SK-N-SH (cell line): ENCODE results near the gene DCHS2. TPM values are rescaled to one million over a fixed set of nuclear protein-coding genes. Genes with fewer than 3 reads are reported as not detected.

Source experiments
- CTCF ChIA-PET: fragments of 300-600, 350-600 bp; formaldehyde crosslinking; extraction: SDS; loops from one replicate; lab custom pipeline; 2021; lab: Yijun Ruan, JAX
- POLR2A ChIA-PET: fragments of 350-600 bp; sonication (Branson Sonifier 250); formaldehyde crosslinking; extraction: SDS; loops from one replicate; lab custom pipeline; 2020; ENCODE audit warnings: antibody characterized with exemption, inconsistent platforms; lab: Yijun Ruan, JAX
- DNase-seq: peaks from one replicate; pipeline ENCODE4 v3.0.0; 2012
- H2AFZ ChIP-seq: fragments of 200-600 bp; sonication (generic); 2 replicates; pipeline ENCODE4 v1.8.1; 2016; ENCODE audit warnings: antibody characterized with exemption, mild to moderate bottlenecking, low read depth
- H3F3A ChIP-seq: fragments of 200-600 bp; sonication (generic); replicated peaks from 2 replicates; pipeline ENCODE3; 2016; ENCODE audit warnings: antibody characterized with exemption, mild to moderate bottlenecking; ENCODE audit not compliant: insufficient read depth
- H3K27ac ChIP-seq, 2 experiments: fragments of 200-500 bp in 1 of 2; fragments of 200-600 bp in 1 of 2; sonication (Bioruptor generic) in 1 of 2; sonication (generic), shearing (Covaris generic) in 1 of 2; 2 replicates each; pipeline versions ENCODE4 v1.5.1 to v1.6.1; 2014 to 2016; ENCODE audit warnings: low read depth in 2 of 2, inconsistent platforms in 1 of 2, low read length in 1 of 2, mild to moderate bottlenecking in 1 of 2, mixed read lengths in 1 of 2
- H3K27me3 ChIP-seq: fragments of 200-600 bp; sonication (generic), shearing (Covaris generic); 2 replicates; pipeline ENCODE4 v1.6.1; 2016; ENCODE audit warnings: mixed run types; ENCODE audit not compliant: insufficient read depth
- H3K36me3 ChIP-seq, 2 experiments: fragments of 200-500 bp in 1 of 2; fragments of 200-600 bp in 1 of 2; sonication (Bioruptor generic) in 1 of 2; sonication (generic) in 1 of 2; replicated peaks in 1 of 2; 2 replicates each; pipeline versions ENCODE3 to v1.5.1; 2014 to 2016; ENCODE audit warnings: low read length in 1 of 2, mild to moderate bottlenecking in 1 of 2; ENCODE audit not compliant: insufficient read depth in 2 of 2, control insufficient read depth in 1 of 2
- H3K4me1 ChIP-seq, 2 experiments: fragments of 200-500 bp in 1 of 2; fragments of 200-600 bp in 1 of 2; sonication (Bioruptor generic) in 1 of 2; sonication (generic), shearing (Covaris generic) in 1 of 2; 2 replicates each; pipeline versions ENCODE4 v1.5.1 to v1.6.1; 2014 to 2016; ENCODE audit warnings: low read depth in 1 of 2, low read length in 1 of 2, mixed run types in 1 of 2; ENCODE audit not compliant: insufficient read depth in 2 of 2, control insufficient read depth in 1 of 2
- H3K4me2 ChIP-seq: fragments of 200-600 bp; sonication (generic), shearing (Covaris generic); 2 replicates; pipeline ENCODE4 v1.6.1; 2017; ENCODE audit warnings: mixed run types
- H3K4me3 ChIP-seq, 2 experiments: fragments of 200-500 bp in 1 of 2; fragments of 200-600 bp in 1 of 2; sonication (Bioruptor generic) in 1 of 2; sonication (generic), shearing (Covaris generic) in 1 of 2; 2 replicates each; pipeline versions ENCODE4 v1.5.1 to v1.8.1; 2014 to 2016; ENCODE audit warnings: low read depth in 2 of 2, inconsistent platforms in 1 of 2, low read length in 1 of 2, mild to moderate bottlenecking in 1 of 2, mixed read lengths in 1 of 2, moderate library complexity in 1 of 2
- H3K79me2 ChIP-seq: fragments of 200-600 bp; sonication (generic); 2 replicates; pipeline ENCODE4 v1.8.1; 2017; ENCODE audit warnings: mild to moderate bottlenecking; ENCODE audit not compliant: insufficient read depth
- H3K9ac ChIP-seq: fragments of 200-600 bp; sonication (generic); 2 replicates; pipeline ENCODE4 v1.6.1; 2017; ENCODE audit warnings: mixed run types
- H3K9me2 ChIP-seq: fragments of 200-600 bp; sonication (generic); 2 replicates; pipeline ENCODE4 v1.6.1; 2017; ENCODE audit warnings: mixed run types
- H3K9me3 ChIP-seq: fragments of 200-600 bp; sonication (generic); 2 replicates; pipeline ENCODE4 v1.6.1; 2017; ENCODE audit warnings: mixed run types, mild to moderate bottlenecking, moderate library complexity
- H4K20me1 ChIP-seq: fragments of 200-600 bp; sonication (generic); 2 replicates; pipeline ENCODE4 v1.6.1; 2017; ENCODE audit warnings: mild to moderate bottlenecking, mixed run types; ENCODE audit not compliant: insufficient read depth
- CHD2 ChIP-seq: fragments of 150-350 bp; IDR thresholded peaks from 2 replicates; pipeline ENCODE4 v1.6.1; 2018; ENCODE audit warnings: low read length; ENCODE audit not compliant: partially characterized antibody
- GATA2 ChIP-seq: sonication (generic); formaldehyde crosslinking; IDR thresholded peaks from 2 replicates; pipeline ENCODE4 v1.5.0; 2020; ENCODE audit warnings: mild to moderate bottlenecking, missing genetic modification reagents
- NFIC ChIP-seq: IDR thresholded peaks from 2 replicates; pipeline ENCODE4 v1.4.0; 2012; ENCODE audit warnings: borderline replicate concordance
- NRF1 ChIP-seq: IDR thresholded peaks from 2 replicates; pipeline ENCODE4 v1.6.1; 2012; ENCODE audit warnings: low read depth, mild to moderate bottlenecking, low read length
- RFX5 ChIP-seq: IDR thresholded peaks from 2 replicates; pipeline ENCODE4 v1.6.1; 2012; ENCODE audit warnings: mild to moderate bottlenecking, improper control_type of control experiment, low read length
- polyA plus RNA-seq, 3 experiments: library from polyadenylated mRNA; depleted of rRNA; stranded (reverse); fragments of >200 nt; gene quantifications; 2 replicates each; pipeline ENCODE4 v1.2.3, GENCODE V29; 2012
- TF ChIP-seq, protein P1 (sequence below): IDR thresholded peaks from 2 replicates; pipeline ENCODE4 v1.4.0; 2012; ENCODE audit warnings: low read depth, borderline replicate concordance
- TF ChIP-seq, protein P2 (sequence below): fragments of 200-600 bp; sonication (generic); IDR thresholded peaks from 2 replicates; pipeline ENCODE4 v1.6.1; 2017; ENCODE audit warnings: antibody characterized with exemption, mild to moderate bottlenecking, moderate library complexity
- TF ChIP-seq, protein P3 (sequence below): IDR thresholded peaks from 2 replicates; pipeline ENCODE4; 2012
- TF ChIP-seq, protein P4 (sequence below): IDR thresholded peaks from 2 replicates; pipeline ENCODE4 v1.6.1; 2012; ENCODE audit warnings: mild to moderate bottlenecking, low read depth, low read length, moderate library complexity

The DCHS2 gene
- polyA plus RNA-seq, 1 of the 3 experiments (the other 2 are of a cell fraction) = not detected

DNA sequence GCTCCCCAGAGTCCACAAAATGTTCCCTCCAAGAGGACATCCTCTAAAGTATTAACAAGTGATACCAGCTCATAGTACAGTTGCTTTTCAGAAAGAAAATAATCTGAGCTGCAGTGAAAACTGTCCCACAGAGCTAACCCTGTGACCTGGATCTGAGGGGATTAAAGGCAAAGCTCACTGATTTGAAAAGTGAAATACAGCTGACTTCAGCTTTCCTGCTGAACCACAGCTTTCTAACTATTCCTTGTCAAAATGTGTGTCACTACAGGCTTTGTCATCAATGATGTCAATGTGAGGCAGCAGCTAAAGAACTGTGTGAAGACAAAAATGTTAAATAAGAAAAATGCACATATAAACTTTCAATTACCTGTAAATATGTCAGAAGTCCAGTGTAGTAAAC, 36.9 kb downstream of the DCHS2 start:
- ChIA-PET POLR2A (no interaction called here), CTCF (interaction anchor here (0.9 kb wide), 1 partner anchor 52 kb away, joined by 3 read pairs; no protein-coding TSS in a partner anchor)
- H3K4me2 ChIP-seq = no peak overlapping the region
- H4K20me1 ChIP-seq = no peaks in the 10 kb centered on the region
- no peak for DNase-seq
- no peaks in the 10 kb centered on the region for H3K4me1 ChIP-seq
- H3K36me3 ChIP-seq = no peaks in the 10 kb centered on the region
- no peaks in the 10 kb centered on the region for H3K79me2 ChIP-seq
- H3K4me3 ChIP-seq = no peak overlapping the region
- no peaks in the 10 kb centered on the region for H3K9me2 ChIP-seq
- no peak overlapping the region for H3K9ac ChIP-seq
- no peaks in the 10 kb centered on the region for H3F3A ChIP-seq
- no peak overlapping the region for H2AFZ ChIP-seq
- TF ChIP-seq GATA2 (CRISPR knock-in tag) (no peak), RFX5 (no peak), NFIC (no peak), NRF1 (no peak), CHD2 (no peak)
- TF ChIP-seq, protein P1, sequence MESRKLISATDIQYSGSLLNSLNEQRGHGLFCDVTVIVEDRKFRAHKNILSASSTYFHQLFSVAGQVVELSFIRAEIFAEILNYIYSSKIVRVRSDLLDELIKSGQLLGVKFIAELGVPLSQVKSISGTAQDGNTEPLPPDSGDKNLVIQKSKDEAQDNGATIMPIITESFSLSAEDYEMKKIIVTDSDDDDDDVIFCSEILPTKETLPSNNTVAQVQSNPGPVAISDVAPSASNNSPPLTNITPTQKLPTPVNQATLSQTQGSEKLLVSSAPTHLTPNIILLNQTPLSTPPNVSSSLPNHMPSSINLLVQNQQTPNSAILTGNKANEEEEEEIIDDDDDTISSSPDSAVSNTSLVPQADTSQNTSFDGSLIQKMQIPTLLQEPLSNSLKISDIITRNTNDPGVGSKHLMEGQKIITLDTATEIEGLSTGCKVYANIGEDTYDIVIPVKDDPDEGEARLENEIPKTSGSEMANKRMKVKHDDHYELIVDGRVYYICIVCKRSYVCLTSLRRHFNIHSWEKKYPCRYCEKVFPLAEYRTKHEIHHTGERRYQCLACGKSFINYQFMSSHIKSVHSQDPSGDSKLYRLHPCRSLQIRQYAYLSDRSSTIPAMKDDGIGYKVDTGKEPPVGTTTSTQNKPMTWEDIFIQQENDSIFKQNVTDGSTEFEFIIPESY = no peak
- TF ChIP-seq, protein P2, sequence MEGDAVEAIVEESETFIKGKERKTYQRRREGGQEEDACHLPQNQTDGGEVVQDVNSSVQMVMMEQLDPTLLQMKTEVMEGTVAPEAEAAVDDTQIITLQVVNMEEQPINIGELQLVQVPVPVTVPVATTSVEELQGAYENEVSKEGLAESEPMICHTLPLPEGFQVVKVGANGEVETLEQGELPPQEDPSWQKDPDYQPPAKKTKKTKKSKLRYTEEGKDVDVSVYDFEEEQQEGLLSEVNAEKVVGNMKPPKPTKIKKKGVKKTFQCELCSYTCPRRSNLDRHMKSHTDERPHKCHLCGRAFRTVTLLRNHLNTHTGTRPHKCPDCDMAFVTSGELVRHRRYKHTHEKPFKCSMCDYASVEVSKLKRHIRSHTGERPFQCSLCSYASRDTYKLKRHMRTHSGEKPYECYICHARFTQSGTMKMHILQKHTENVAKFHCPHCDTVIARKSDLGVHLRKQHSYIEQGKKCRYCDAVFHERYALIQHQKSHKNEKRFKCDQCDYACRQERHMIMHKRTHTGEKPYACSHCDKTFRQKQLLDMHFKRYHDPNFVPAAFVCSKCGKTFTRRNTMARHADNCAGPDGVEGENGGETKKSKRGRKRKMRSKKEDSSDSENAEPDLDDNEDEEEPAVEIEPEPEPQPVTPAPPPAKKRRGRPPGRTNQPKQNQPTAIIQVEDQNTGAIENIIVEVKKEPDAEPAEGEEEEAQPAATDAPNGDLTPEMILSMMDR = no peak
- TF ChIP-seq, protein P3, sequence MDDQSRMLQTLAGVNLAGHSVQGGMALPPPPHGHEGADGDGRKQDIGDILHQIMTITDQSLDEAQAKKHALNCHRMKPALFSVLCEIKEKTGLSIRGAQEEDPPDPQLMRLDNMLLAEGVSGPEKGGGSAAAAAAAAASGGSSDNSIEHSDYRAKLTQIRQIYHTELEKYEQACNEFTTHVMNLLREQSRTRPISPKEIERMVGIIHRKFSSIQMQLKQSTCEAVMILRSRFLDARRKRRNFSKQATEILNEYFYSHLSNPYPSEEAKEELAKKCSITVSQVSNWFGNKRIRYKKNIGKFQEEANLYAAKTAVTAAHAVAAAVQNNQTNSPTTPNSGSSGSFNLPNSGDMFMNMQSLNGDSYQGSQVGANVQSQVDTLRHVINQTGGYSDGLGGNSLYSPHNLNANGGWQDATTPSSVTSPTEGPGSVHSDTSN = no peak
- TF ChIP-seq, protein P4, sequence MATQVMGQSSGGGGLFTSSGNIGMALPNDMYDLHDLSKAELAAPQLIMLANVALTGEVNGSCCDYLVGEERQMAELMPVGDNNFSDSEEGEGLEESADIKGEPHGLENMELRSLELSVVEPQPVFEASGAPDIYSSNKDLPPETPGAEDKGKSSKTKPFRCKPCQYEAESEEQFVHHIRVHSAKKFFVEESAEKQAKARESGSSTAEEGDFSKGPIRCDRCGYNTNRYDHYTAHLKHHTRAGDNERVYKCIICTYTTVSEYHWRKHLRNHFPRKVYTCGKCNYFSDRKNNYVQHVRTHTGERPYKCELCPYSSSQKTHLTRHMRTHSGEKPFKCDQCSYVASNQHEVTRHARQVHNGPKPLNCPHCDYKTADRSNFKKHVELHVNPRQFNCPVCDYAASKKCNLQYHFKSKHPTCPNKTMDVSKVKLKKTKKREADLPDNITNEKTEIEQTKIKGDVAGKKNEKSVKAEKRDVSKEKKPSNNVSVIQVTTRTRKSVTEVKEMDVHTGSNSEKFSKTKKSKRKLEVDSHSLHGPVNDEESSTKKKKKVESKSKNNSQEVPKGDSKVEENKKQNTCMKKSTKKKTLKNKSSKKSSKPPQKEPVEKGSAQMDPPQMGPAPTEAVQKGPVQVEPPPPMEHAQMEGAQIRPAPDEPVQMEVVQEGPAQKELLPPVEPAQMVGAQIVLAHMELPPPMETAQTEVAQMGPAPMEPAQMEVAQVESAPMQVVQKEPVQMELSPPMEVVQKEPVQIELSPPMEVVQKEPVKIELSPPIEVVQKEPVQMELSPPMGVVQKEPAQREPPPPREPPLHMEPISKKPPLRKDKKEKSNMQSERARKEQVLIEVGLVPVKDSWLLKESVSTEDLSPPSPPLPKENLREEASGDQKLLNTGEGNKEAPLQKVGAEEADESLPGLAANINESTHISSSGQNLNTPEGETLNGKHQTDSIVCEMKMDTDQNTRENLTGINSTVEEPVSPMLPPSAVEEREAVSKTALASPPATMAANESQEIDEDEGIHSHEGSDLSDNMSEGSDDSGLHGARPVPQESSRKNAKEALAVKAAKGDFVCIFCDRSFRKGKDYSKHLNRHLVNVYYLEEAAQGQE = no peak
- no peaks in the 10 kb centered on the region for H3K9me3 ChIP-seq
- no peak overlapping the region for H3K27ac ChIP-seq
- H3K27me3 ChIP-seq = no peaks in the 10 kb centered on the region
